Measurements from ENCODE around the gene GBP4. TPM values are rescaled to one million over a fixed set of nuclear protein-coding genes. Genes with fewer than 3 reads are reported as not detected.

The GBP4 gene
- total RNA-seq, 1 experiment from 2014 or later = not detected

GRCh38 chr1:89179343-89179742 is 19.4 kb downstream of the GBP4 start:
- H3K79me2 ChIP-seq (ENCODE audit: low read length) = no peaks in the 10 kb centered on the region

GRCh38 chr1:89176971-89177370 is 21.8 kb downstream of the GBP4 start:
- Histone ChIP-seq H3K9ac (ENCODE audit: low read length) (no peak overlapping the region), H3K4me2 (ENCODE audit: low read depth, low read length, poor library complexity, severe bottlenecking) (no peak overlapping the region), H2AFZ (ENCODE audit: low read length) (no peak overlapping the region), H3K4me3 (ENCODE audit: low read length) (no peak overlapping the region), H3K9me2 (replicated peaks; ENCODE audit: insufficient read depth, low read length) (no peaks in the 10 kb centered on the region), H3K27me3 (ENCODE audit: low read length) (no peaks in the 10 kb centered on the region), H3K27ac (ENCODE audit: low read length) (no peak overlapping the region), H3K9me3 (ENCODE audit: low read length) (no peaks in the 10 kb centered on the region), H4K20me1 (ENCODE audit: insufficient read depth, low read depth, low read length) (no peaks in the 10 kb centered on the region), H3K4me1 (ENCODE audit: low read length) (no peaks in the 10 kb centered on the region), H3K79me2 (ENCODE audit: low read length) (no peaks in the 10 kb centered on the region), H3K36me3 (ENCODE audit: insufficient read depth, low read length) (no peaks in the 10 kb centered on the region)
- no peak for DNase-seq

More at GRCh38 chr1:89179343-89179742, 19.4 kb downstream of the GBP4 start:
- no peaks in the 10 kb centered on the region for H3K27me3 ChIP-seq (ENCODE audit: low read length)
- H3K9ac ChIP-seq (ENCODE audit: low read length) = no peak overlapping the region
- no peaks in the 10 kb centered on the region for H3K4me1 ChIP-seq (ENCODE audit: low read length)
- H3K27ac ChIP-seq (ENCODE audit: low read length) = no peak overlapping the region
- no peak overlapping the region for H3K4me2 ChIP-seq (ENCODE audit: low read depth, low read length, poor library complexity, severe bottlenecking)
- no peak overlapping the region for H3K4me3 ChIP-seq (ENCODE audit: low read length)
- no peaks in the 10 kb centered on the region for H3K36me3 ChIP-seq (ENCODE audit: insufficient read depth, low read length)
- H3K9me2 ChIP-seq (replicated peaks; ENCODE audit: insufficient read depth, low read length) = no peaks in the 10 kb centered on the region
- no peak overlapping the region for H2AFZ ChIP-seq (ENCODE audit: low read length)
- no peak for DNase-seq
- H3K9me3 ChIP-seq (ENCODE audit: low read length) = no peaks in the 10 kb centered on the region
- no peaks in the 10 kb centered on the region for H4K20me1 ChIP-seq (ENCODE audit: insufficient read depth, low read depth, low read length)

GRCh38 chr1:89175601-89176256 is 23.0 kb downstream of the GBP4 start, which contains the start of gene GBP7:
Gene GBP7 (minus strand): TSS chr1:89176003. CDS start chr1:89171935, 4,068 bp downstream.
- H3K4me3 ChIP-seq (ENCODE audit: low read length) = no peak within 1 kb of the TSS

GRCh38 chr1:89174491-89174890 is 24.3 kb downstream of the GBP4 start:
- DNase-seq = no peak
- Histone ChIP-seq H3K4me3 (ENCODE audit: low read length) (no peak overlapping the region), H3K4me2 (ENCODE audit: low read depth, low read length, poor library complexity, severe bottlenecking) (no peak overlapping the region), H4K20me1 (ENCODE audit: insufficient read depth, low read depth, low read length) (no peaks in the 10 kb centered on the region), H3K27me3 (ENCODE audit: low read length) (no peaks in the 10 kb centered on the region), H3K79me2 (ENCODE audit: low read length) (no peaks in the 10 kb centered on the region), H3K36me3 (ENCODE audit: insufficient read depth, low read length) (no peaks in the 10 kb centered on the region), H3K4me1 (ENCODE audit: low read length) (no peaks in the 10 kb centered on the region), H3K27ac (ENCODE audit: low read length) (no peak overlapping the region), H3K9me3 (ENCODE audit: low read length) (no peaks in the 10 kb centered on the region), H3K9me2 (replicated peaks; ENCODE audit: insufficient read depth, low read length) (no peaks in the 10 kb centered on the region), H3K9ac (ENCODE audit: low read length) (no peak overlapping the region), H2AFZ (ENCODE audit: low read length) (no peak overlapping the region)

More at GRCh38 chr1:89175601-89176256, 23.0 kb downstream of the GBP4 start, which contains the start of gene GBP7:
- Histone ChIP-seq H3K4me1 (ENCODE audit: low read length) (no peaks in the 10 kb centered on the region), H3K36me3 (ENCODE audit: insufficient read depth, low read length) (no peaks in the 10 kb centered on the region), H3K79me2 (ENCODE audit: low read length) (no peaks in the 10 kb centered on the region), H3K9me2 (replicated peaks; ENCODE audit: insufficient read depth, low read length) (no peaks in the 10 kb centered on the region), H3K27ac (ENCODE audit: low read length) (no peak within 1 kb of the TSS), H4K20me1 (ENCODE audit: insufficient read depth, low read depth, low read length) (no peaks in the 10 kb centered on the region), H3K4me2 (ENCODE audit: low read depth, low read length, poor library complexity, severe bottlenecking) (no peak within 1 kb of the TSS), H3K9ac (ENCODE audit: low read length) (no peak within 1 kb of the TSS), H3K9me3 (ENCODE audit: low read length) (no peaks in the 10 kb centered on the region), H3K27me3 (ENCODE audit: low read length) (no peaks in the 10 kb centered on the region), H2AFZ (ENCODE audit: low read length) (no peak within 1 kb of the TSS)
- no peak for DNase-seq

GRCh38 chr1:89172468-89173143 is 26.1 kb downstream of the GBP4 start:
- Histone ChIP-seq H3K36me3 (ENCODE audit: insufficient read depth, low read length) (no peaks in the 10 kb centered on the region), H3K79me2 (ENCODE audit: low read length) (no peaks in the 10 kb centered on the region), H3K4me2 (ENCODE audit: low read depth, low read length, poor library complexity, severe bottlenecking) (no peak overlapping the region), H4K20me1 (ENCODE audit: insufficient read depth, low read depth, low read length) (no peaks in the 10 kb centered on the region), H3K27me3 (ENCODE audit: low read length) (no peaks in the 10 kb centered on the region), H2AFZ (ENCODE audit: low read length) (no peak overlapping the region), H3K9ac (ENCODE audit: low read length) (no peak overlapping the region), H3K9me3 (ENCODE audit: low read length) (no peaks in the 10 kb centered on the region), H3K4me3 (ENCODE audit: low read length) (no peak overlapping the region), H3K4me1 (ENCODE audit: low read length) (no peaks in the 10 kb centered on the region), H3K27ac (ENCODE audit: low read length) (no peak overlapping the region), H3K9me2 (replicated peaks; ENCODE audit: insufficient read depth, low read length) (no peaks in the 10 kb centered on the region)
- no peak for DNase-seq

GRCh38 chr1:89171067-89171438 is 27.7 kb downstream of the GBP4 start:
- Histone ChIP-seq H3K4me3 (ENCODE audit: low read length) (no peak overlapping the region), H2AFZ (ENCODE audit: low read length) (no peak overlapping the region), H3K9ac (ENCODE audit: low read length) (no peak overlapping the region), H3K79me2 (ENCODE audit: low read length) (no peaks in the 10 kb centered on the region), H3K4me2 (ENCODE audit: low read depth, low read length, poor library complexity, severe bottlenecking) (no peak overlapping the region), H3K27me3 (ENCODE audit: low read length) (no peaks in the 10 kb centered on the region), H3K4me1 (ENCODE audit: low read length) (no peaks in the 10 kb centered on the region), H3K36me3 (ENCODE audit: insufficient read depth, low read length) (no peaks in the 10 kb centered on the region), H4K20me1 (ENCODE audit: insufficient read depth, low read depth, low read length) (no peaks in the 10 kb centered on the region), H3K9me2 (replicated peaks; ENCODE audit: insufficient read depth, low read length) (no peaks in the 10 kb centered on the region), H3K9me3 (ENCODE audit: low read length) (no peaks in the 10 kb centered on the region), H3K27ac (ENCODE audit: low read length) (no peak overlapping the region)
- no peak for DNase-seq

- no peaks in the 10 kb centered on the region for H3K4me1 ChIP-seq (ENCODE audit: low read length)
- no peak overlapping the region for H3K27ac ChIP-seq (ENCODE audit: low read length)
- H4K20me1 ChIP-seq (ENCODE audit: insufficient read depth, low read depth, low read length) = no peaks in the 10 kb centered on the region
- no peak overlapping the region for H3K9ac ChIP-seq (ENCODE audit: low read length)
- no peaks in the 10 kb centered on the region for H3K79me2 ChIP-seq (ENCODE audit: low read length)
- H3K9me2 ChIP-seq (replicated peaks; ENCODE audit: insufficient read depth, low read length) = no peaks in the 10 kb centered on the region
- no peaks in the 10 kb centered on the region for H3K36me3 ChIP-seq (ENCODE audit: insufficient read depth, low read length)
- no peaks in the 10 kb centered on the region for H3K9me3 ChIP-seq (ENCODE audit: low read length)
- H2AFZ ChIP-seq (ENCODE audit: low read length) = no peak overlapping the region
- no peak overlapping the region for H3K4me2 ChIP-seq (ENCODE audit: low read depth, low read length, poor library complexity, severe bottlenecking)
- DNase-seq = no peak
- H3K27me3 ChIP-seq (ENCODE audit: low read length) = no peaks in the 10 kb centered on the region
- H3K4me3 ChIP-seq (ENCODE audit: low read length) = no peak overlapping the region
These were observed 28.3 kb downstream of the GBP4 start for GRCh38 chr1:89170170-89171066.

- Histone ChIP-seq H3K27ac (ENCODE audit: low read length) (no peak overlapping the region), H3K27me3 (ENCODE audit: low read length) (no peaks in the 10 kb centered on the region), H3K9me3 (ENCODE audit: low read length) (no peaks in the 10 kb centered on the region), H3K9me2 (replicated peaks; ENCODE audit: insufficient read depth, low read length) (no peaks in the 10 kb centered on the region), H3K4me3 (ENCODE audit: low read length) (no peak overlapping the region), H3K9ac (ENCODE audit: low read length) (no peak overlapping the region), H3K36me3 (ENCODE audit: insufficient read depth, low read length) (no peaks in the 10 kb centered on the region), H4K20me1 (ENCODE audit: insufficient read depth, low read depth, low read length) (no peaks in the 10 kb centered on the region), H2AFZ (ENCODE audit: low read length) (no peak overlapping the region), H3K79me2 (ENCODE audit: low read length) (no peaks in the 10 kb centered on the region), H3K4me2 (ENCODE audit: low read depth, low read length, poor library complexity, severe bottlenecking) (no peak overlapping the region), H3K4me1 (ENCODE audit: low read length) (no peaks in the 10 kb centered on the region)
- DNase-seq = no peak
These were observed 29.6 kb downstream of the GBP4 start for GRCh38 chr1:89169166-89169565.

Data from Karpas-422 (cell line).